ENCODE results near the gene TNFRSF14. TPM values are rescaled to one million over a fixed set of nuclear protein-coding genes. Genes with fewer than 3 reads are reported as not detected.

The TNFRSF14 gene
- total RNA-seq, 1 donor = 127 TPM

- no peaks in the 10 kb centered on the region for H3K9me3 ChIP-seq (ENCODE audit: low read depth, low read length)
- H3K4me3 ChIP-seq (ENCODE audit: low read length) = no peak overlapping the region
- H3K27me3 ChIP-seq (ENCODE audit: insufficient read depth, low read length) = no peaks in the 10 kb centered on the region
- H3K4me1 ChIP-seq (ENCODE audit: insufficient read depth, low read length) = peaks cover 27% of the 10 kb centered on the region
Observed at GRCh38 chr1:2588661-2589430, 32.7 kb downstream of the TNFRSF14 start.

- no peaks in the 10 kb centered on the region for H3K9me3 ChIP-seq (ENCODE audit: low read depth, low read length)
- H3K4me3 ChIP-seq (ENCODE audit: low read length) = no peak overlapping the region
- no peaks in the 10 kb centered on the region for H3K27me3 ChIP-seq (ENCODE audit: insufficient read depth, low read length)
- H3K4me1 ChIP-seq (ENCODE audit: insufficient read depth, low read length) = peaks cover 19% of the 10 kb centered on the region
Observed at GRCh38 chr1:2589431-2590232, 33.5 kb downstream of the TNFRSF14 start.

GRCh38 chr1:2590233-2591141, 34.3 kb downstream of the TNFRSF14 start:
- no peak overlapping the region for H3K4me3 ChIP-seq (ENCODE audit: low read length)
- H3K9me3 ChIP-seq (ENCODE audit: low read depth, low read length) = no peaks in the 10 kb centered on the region
- H3K27me3 ChIP-seq (ENCODE audit: insufficient read depth, low read length) = no peaks in the 10 kb centered on the region
- H3K4me1 ChIP-seq (ENCODE audit: insufficient read depth, low read length) = peaks cover 11% of the 10 kb centered on the region

GRCh38 chr1:2591233-2591580, 35.0 kb downstream of the TNFRSF14 start:
- no peak overlapping the region for H3K4me3 ChIP-seq (ENCODE audit: low read length)
- no peaks in the 10 kb centered on the region for H3K9me3 ChIP-seq (ENCODE audit: low read depth, low read length)
- peaks cover 8% of the 10 kb centered on the region for H3K4me1 ChIP-seq (ENCODE audit: insufficient read depth, low read length)
- no peaks in the 10 kb centered on the region for H3K27me3 ChIP-seq (ENCODE audit: insufficient read depth, low read length)

- Histone ChIP-seq H3K4me3 (ENCODE audit: low read length) (no peak overlapping the region), H3K9me3 (ENCODE audit: low read depth, low read length) (no peaks in the 10 kb centered on the region), H3K4me1 (ENCODE audit: insufficient read depth, low read length) (peaks cover 8% of the 10 kb centered on the region), H3K27me3 (ENCODE audit: insufficient read depth, low read length) (no peaks in the 10 kb centered on the region)
Observed at GRCh38 chr1:2591581-2592261, 35.5 kb downstream of the TNFRSF14 start.

- Histone ChIP-seq H3K9me3 (ENCODE audit: low read depth, low read length) (no peaks in the 10 kb centered on the region), H3K4me1 (ENCODE audit: insufficient read depth, low read length) (peaks cover 2% of the 10 kb centered on the region), H3K27me3 (ENCODE audit: insufficient read depth, low read length) (no peaks in the 10 kb centered on the region), H3K4me3 (ENCODE audit: low read length) (no peak overlapping the region)
Observed at GRCh38 chr1:2592672-2593071, 36.5 kb downstream of the TNFRSF14 start.

GRCh38 chr1:2593251-2593878, 37.2 kb downstream of the TNFRSF14 start:
- Histone ChIP-seq H3K27me3 (ENCODE audit: insufficient read depth, low read length) (no peaks in the 10 kb centered on the region), H3K4me3 (ENCODE audit: low read length) (no peak overlapping the region)

GRCh38 chr1:2594001-2594640, 38.0 kb downstream of the TNFRSF14 start:
- H3K27me3 ChIP-seq (ENCODE audit: insufficient read depth, low read length) = no peaks in the 10 kb centered on the region
- no peak overlapping the region for H3K4me3 ChIP-seq (ENCODE audit: low read length)
- no peaks in the 10 kb centered on the region for H3K9me3 ChIP-seq (ENCODE audit: low read depth, low read length)
- no peaks in the 10 kb centered on the region for H3K4me1 ChIP-seq (ENCODE audit: insufficient read depth, low read length)

More at GRCh38 chr1:2593251-2593878, 37.2 kb downstream of the TNFRSF14 start:
- Histone ChIP-seq H3K9me3 (ENCODE audit: low read depth, low read length) (no peaks in the 10 kb centered on the region), H3K4me1 (ENCODE audit: insufficient read depth, low read length) (no peaks in the 10 kb centered on the region)

GRCh38 chr1:2594641-2595131, 38.5 kb downstream of the TNFRSF14 start:
- H3K4me3 ChIP-seq (ENCODE audit: low read length) = no peak overlapping the region
- H3K9me3 ChIP-seq (ENCODE audit: low read depth, low read length) = no peaks in the 10 kb centered on the region
- no peaks in the 10 kb centered on the region for H3K4me1 ChIP-seq (ENCODE audit: insufficient read depth, low read length)
- no peaks in the 10 kb centered on the region for H3K27me3 ChIP-seq (ENCODE audit: insufficient read depth, low read length)

GRCh38 chr1:2595261-2595811, 39.2 kb downstream of the TNFRSF14 start:
- H3K27me3 ChIP-seq (ENCODE audit: insufficient read depth, low read length) = no peaks in the 10 kb centered on the region
- H3K4me1 ChIP-seq (ENCODE audit: insufficient read depth, low read length) = no peaks in the 10 kb centered on the region
- no peak overlapping the region for H3K4me3 ChIP-seq (ENCODE audit: low read length)
- H3K9me3 ChIP-seq (ENCODE audit: low read depth, low read length) = no peaks in the 10 kb centered on the region

- Histone ChIP-seq H3K9me3 (ENCODE audit: low read depth, low read length) (no peaks in the 10 kb centered on the region), H3K4me1 (ENCODE audit: insufficient read depth, low read length) (no peaks in the 10 kb centered on the region), H3K4me3 (ENCODE audit: low read length) (no peak overlapping the region), H3K27me3 (ENCODE audit: insufficient read depth, low read length) (no peaks in the 10 kb centered on the region)
Observed at GRCh38 chr1:2595812-2596529, 39.8 kb downstream of the TNFRSF14 start.

- no peak overlapping the region for H3K4me3 ChIP-seq (ENCODE audit: low read length)
- H3K4me1 ChIP-seq (ENCODE audit: insufficient read depth, low read length) = no peaks in the 10 kb centered on the region
- H3K27me3 ChIP-seq (ENCODE audit: insufficient read depth, low read length) = no peaks in the 10 kb centered on the region
- H3K9me3 ChIP-seq (ENCODE audit: low read depth, low read length) = no peaks in the 10 kb centered on the region
Observed at GRCh38 chr1:2596530-2597333, 40.6 kb downstream of the TNFRSF14 start.

All from mononuclear cell (primary cell).